LoVo (cell line): ENCODE data around the gene EFCAB12.
"Not testable (repeated sequence)": the region's sequence is repeated elsewhere in the genome, so short reads cannot be mapped to it uniquely, and the experiment has no call there.

ENCODE experiments used
- DNase-seq: peaks from one replicate; pipeline ENCODE4 v3.0.0-alpha.2; 2016; ENCODE audit warnings: low spot score

EFCAB12 gene

GRCh38 chr3:129393760-129394564, 34.5 kb downstream of the EFCAB12 start:
- not testable (repeated sequence) for DNase-seq

GRCh38 chr3:129393271-129393670, 35.2 kb downstream of the EFCAB12 start:
- no peak for DNase-seq

GRCh38 chr3:129392106-129392887, 36.1 kb downstream of the EFCAB12 start:
- DNase-seq, result not testable (repeated sequence)

- not testable (repeated sequence) for DNase-seq
Observed at GRCh38 chr3:129391583-129391982, 36.9 kb downstream of the EFCAB12 start.

GRCh38 chr3:129389572-129389937, 38.9 kb downstream of the EFCAB12 start:
- no peak for DNase-seq

- not testable (repeated sequence) for DNase-seq
Observed at GRCh38 chr3:129388791-129389571, 39.5 kb downstream of the EFCAB12 start.

GRCh38 chr3:129387487-129387886, 40.9 kb downstream of the EFCAB12 start:
- DNase-seq, result no peak

GRCh38 chr3:129386984-129387383, 41.5 kb downstream of the EFCAB12 start:
- no peak for DNase-seq

- not testable (repeated sequence) for DNase-seq
Observed at GRCh38 chr3:129385507-129385906, 42.9 kb downstream of the EFCAB12 start.

- DNase-seq, result no peak
Observed at GRCh38 chr3:129384594-129385323, 43.7 kb downstream of the EFCAB12 start.

- DNase-seq, result not testable (repeated sequence)
Observed at GRCh38 chr3:129384103-129384502, 44.3 kb downstream of the EFCAB12 start.

- peak; percentile 58 for DNase-seq
Observed at GRCh38 chr3:129383292-129383860, 45.1 kb downstream of the EFCAB12 start.

- DNase-seq, result no peak
Observed at GRCh38 chr3:129382366-129382765, 46.1 kb downstream of the EFCAB12 start.

GRCh38 chr3:129379582-129380358, 48.7 kb downstream of the EFCAB12 start:
- no peak for DNase-seq

- DNase-seq, result no peak
Observed at GRCh38 chr3:129378949-129379348, 49.5 kb downstream of the EFCAB12 start.

- DNase-seq, result no peak
Observed at GRCh38 chr3:129377615-129378014, 50.8 kb downstream of the EFCAB12 start.

GRCh38 chr3:129375099-129375498, 53.3 kb downstream of the EFCAB12 start:
- no peak for DNase-seq

- DNase-seq, result no peak
Observed at GRCh38 chr3:129371041-129371826, 57.2 kb downstream of the EFCAB12 start.

- no peak for DNase-seq
Observed at GRCh38 chr3:129370248-129370964, 58.0 kb downstream of the EFCAB12 start.
